Eye (tissue), 1 donor: ENCODE data around the gene IL20RB.

Source experiments
- DNase-seq: peaks from one replicate; pipeline ENCODE4 v3.0.0-alpha.2; 2015

The IL20RB gene

GRCh38 chr3:136957751-136958288 is at the start of gene IL20RB:
Gene IL20RB, plus strand, starts transcription at chr3:136957983. Its CDS starts 131 bp downstream, at chr3:136958114.
- no peak for DNase-seq

GRCh38 chr3:136908297-136908696 is 49.5 kb upstream of the IL20RB start:
- no peak for DNase-seq

- no peak for DNase-seq
These were observed 48.6 kb upstream of the IL20RB start for GRCh38 chr3:136909187-136909586.

- DNase-seq = no peak
These were observed 47.1 kb upstream of the IL20RB start for GRCh38 chr3:136910697-136911096.

GRCh38 chr3:136913168-136913567 is 44.6 kb upstream of the IL20RB start:
- no peak for DNase-seq

- no peak for DNase-seq
These were observed 43.0 kb upstream of the IL20RB start for GRCh38 chr3:136914739-136915138.

- no peak for DNase-seq
These were observed 41.6 kb upstream of the IL20RB start for GRCh38 chr3:136916223-136916622.

GRCh38 chr3:136919799-136920580 is 37.8 kb upstream of the IL20RB start:
- no peak for DNase-seq

- no peak for DNase-seq
These were observed 36.7 kb upstream of the IL20RB start for GRCh38 chr3:136920904-136921611.

- no peak for DNase-seq
These were observed 32.2 kb upstream of the IL20RB start for GRCh38 chr3:136925425-136926190.

- DNase-seq = no peak
These were observed 29.5 kb upstream of the IL20RB start for GRCh38 chr3:136928240-136928639.

GRCh38 chr3:136929977-136930670 is 27.7 kb upstream of the IL20RB start:
- DNase-seq = no peak

GRCh38 chr3:136931606-136932005 is 26.2 kb upstream of the IL20RB start:
- DNase-seq = no peak

GRCh38 chr3:136932523-136932922 is 25.3 kb upstream of the IL20RB start:
- DNase-seq = no peak

GRCh38 chr3:136932978-136933772 is 24.6 kb upstream of the IL20RB start:
- DNase-seq = no peak

GRCh38 chr3:136937175-136937574 is 20.6 kb upstream of the IL20RB start:
- DNase-seq = no peak

GRCh38 chr3:136937851-136938250 is 19.9 kb upstream of the IL20RB start:
- no peak for DNase-seq

GRCh38 chr3:136938334-136938733 is 19.4 kb upstream of the IL20RB start:
- no peak for DNase-seq

GRCh38 chr3:136939489-136939888 is 18.3 kb upstream of the IL20RB start:
- DNase-seq = no peak

- no peak for DNase-seq
These were observed 15.0 kb upstream of the IL20RB start for GRCh38 chr3:136942803-136943202.

GRCh38 chr3:136943436-136943835 is 14.3 kb upstream of the IL20RB start:
- no peak for DNase-seq

- DNase-seq = no peak
These were observed 10.8 kb upstream of the IL20RB start for GRCh38 chr3:136946978-136947377.
